SU-DHL-6 (cell line): ENCODE measurements around the gene TFIP11.

Experiments used
- EZH2phosphoT487 ChIP-seq: fragments of 200-600 bp; sonication (generic), shearing (Covaris generic); conservative IDR thresholded peaks from 2 replicates; pipeline ENCODE4 v1.6.1; 2018; ENCODE audit warnings: mild to moderate bottlenecking, antibody characterized with exemption, low read length, moderate library complexity, mixed read lengths
- TF ChIP-seq, protein P1 (sequence below): fragments of 200-600 bp; sonication (generic); IDR thresholded peaks from one replicate; pipeline ENCODE4 v1.5.1; 2017; ENCODE audit warnings: antibody characterized with exemption, mild to moderate bottlenecking, low read length, moderate library complexity; ENCODE audit not compliant: insufficient read depth, poor library complexity, severe bottlenecking

DNA sequence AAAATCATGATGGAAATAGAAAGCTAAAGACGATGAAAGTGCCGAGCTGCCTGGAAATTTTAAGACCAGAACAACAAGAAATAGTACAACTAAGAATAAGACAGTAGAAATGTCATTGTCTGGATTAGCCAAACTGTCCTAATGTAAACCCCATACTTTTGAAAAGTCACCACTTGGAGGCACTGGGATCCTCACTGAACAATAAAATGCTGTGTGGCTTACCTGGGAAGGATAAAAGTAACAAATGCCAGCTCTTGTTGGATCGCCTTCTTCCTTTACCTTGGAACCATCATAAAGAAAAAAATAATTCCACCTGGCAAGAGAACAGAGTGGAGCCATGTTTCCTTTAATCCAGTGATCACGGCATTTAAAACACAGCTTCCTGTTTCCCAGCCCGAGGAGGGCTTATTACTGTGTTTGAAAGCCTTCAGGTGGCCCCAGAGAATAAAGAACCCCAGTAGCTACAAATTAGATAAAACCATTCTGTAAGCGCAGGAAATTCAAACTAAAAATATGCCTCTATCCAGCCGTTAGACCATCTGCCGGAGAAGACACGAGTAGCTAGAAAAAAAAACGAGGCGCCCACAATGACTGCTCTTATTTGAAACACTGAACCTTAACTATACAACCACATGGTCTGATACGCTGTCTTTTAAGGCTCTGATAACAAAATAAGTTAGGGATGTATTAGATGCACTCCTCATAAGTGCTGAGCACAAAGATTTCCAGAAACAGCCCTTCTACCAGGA lies 33.1 kb downstream of the TFIP11 start:
- TF ChIP-seq, protein P1, sequence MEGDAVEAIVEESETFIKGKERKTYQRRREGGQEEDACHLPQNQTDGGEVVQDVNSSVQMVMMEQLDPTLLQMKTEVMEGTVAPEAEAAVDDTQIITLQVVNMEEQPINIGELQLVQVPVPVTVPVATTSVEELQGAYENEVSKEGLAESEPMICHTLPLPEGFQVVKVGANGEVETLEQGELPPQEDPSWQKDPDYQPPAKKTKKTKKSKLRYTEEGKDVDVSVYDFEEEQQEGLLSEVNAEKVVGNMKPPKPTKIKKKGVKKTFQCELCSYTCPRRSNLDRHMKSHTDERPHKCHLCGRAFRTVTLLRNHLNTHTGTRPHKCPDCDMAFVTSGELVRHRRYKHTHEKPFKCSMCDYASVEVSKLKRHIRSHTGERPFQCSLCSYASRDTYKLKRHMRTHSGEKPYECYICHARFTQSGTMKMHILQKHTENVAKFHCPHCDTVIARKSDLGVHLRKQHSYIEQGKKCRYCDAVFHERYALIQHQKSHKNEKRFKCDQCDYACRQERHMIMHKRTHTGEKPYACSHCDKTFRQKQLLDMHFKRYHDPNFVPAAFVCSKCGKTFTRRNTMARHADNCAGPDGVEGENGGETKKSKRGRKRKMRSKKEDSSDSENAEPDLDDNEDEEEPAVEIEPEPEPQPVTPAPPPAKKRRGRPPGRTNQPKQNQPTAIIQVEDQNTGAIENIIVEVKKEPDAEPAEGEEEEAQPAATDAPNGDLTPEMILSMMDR: no peak
- no peak for TF ChIP-seq EZH2phosphoT487
